GM18505 (cell line): ENCODE data around the gene SNAP25.

Experiments used
- ATAC-seq: cut with Tn5 transposase; IDR thresholded peaks from one replicate; pipeline ENCODE4 v1.9.1; 2021; ENCODE audit not compliant: unreplicated experiment
- POLR2A ChIP-seq: IDR thresholded peaks from 4 replicates; pipeline ENCODE4 v1.6.1; 2011; ENCODE audit warnings: borderline replicate concordance; ENCODE audit not compliant: insufficient read depth, insufficient read length; ENCODE audit errors: extremely low read depth

Gene SNAP25

GRCh38 chr20:10192171-10192570, 26.5 kb upstream of the SNAP25 start:
- TF ChIP-seq POLR2A, result no peak
- ATAC-seq, result no peak

- ATAC-seq, result no peak
- no peak for TF ChIP-seq POLR2A
Observed at GRCh38 chr20:10194166-10194565, 24.5 kb upstream of the SNAP25 start.

- no peak for TF ChIP-seq POLR2A
- ATAC-seq, result no peak
Observed at GRCh38 chr20:10200330-10200729, 18.3 kb upstream of the SNAP25 start.

GRCh38 chr20:10201321-10201870, 17.2 kb upstream of the SNAP25 start:
- TF ChIP-seq POLR2A, result no peak
- ATAC-seq, result no peak

GRCh38 chr20:10209091-10209490, 9.5 kb upstream of the SNAP25 start:
- no peak for TF ChIP-seq POLR2A
- ATAC-seq, result no peak

GRCh38 chr20:10213526-10213925, 5.1 kb upstream of the SNAP25 start:
- TF ChIP-seq POLR2A, result no peak

GRCh38 chr20:10216146-10216791, 2.4 kb upstream of the SNAP25 start:
- no peak for TF ChIP-seq POLR2A
- no peak for ATAC-seq

More at GRCh38 chr20:10213526-10213925, 5.1 kb upstream of the SNAP25 start:
- ATAC-seq, result no peak

GRCh38 chr20:10217721-10218410, 764 bp upstream of the SNAP25 start:
- ATAC-seq, result no peak
- no peak for TF ChIP-seq POLR2A

- ATAC-seq, result peak; percentile 60
- no peak for TF ChIP-seq POLR2A
Observed at GRCh38 chr20:10219452-10219791, 792 bp downstream of the SNAP25 start.

- TF ChIP-seq POLR2A, result no peak
Observed at GRCh38 chr20:10219993-10220750, 1.5 kb downstream of the SNAP25 start.

GRCh38 chr20:10221021-10221420, 2.4 kb downstream of the SNAP25 start:
- no peak for ATAC-seq
- TF ChIP-seq POLR2A, result no peak

More at GRCh38 chr20:10219993-10220750, 1.5 kb downstream of the SNAP25 start:
- ATAC-seq, result no peak

GRCh38 chr20:10225439-10226060, 6.9 kb downstream of the SNAP25 start:
- no peak for ATAC-seq
- no peak for TF ChIP-seq POLR2A

- no peak for ATAC-seq
- no peak for TF ChIP-seq POLR2A
Observed at GRCh38 chr20:10228330-10228729, 9.7 kb downstream of the SNAP25 start.
